Fibroblast of lung (primary cell): ENCODE results near the gene METTL23. TPM values are rescaled to one million over a fixed set of nuclear protein-coding genes. Genes with fewer than 3 reads are reported as not detected.

Source experiments
- DNase-seq, 2 donors: peaks; one replicate each; pipeline versions ENCODE4 v3.0.0 to v3.0.0-alpha.2; 2010; ENCODE audit warnings: low read depth in 2 of 2
- H2AFZ ChIP-seq: 2 replicates; pipeline ENCODE4 v1.5.1; 2012; ENCODE audit warnings: low read length, control low read depth, inconsistent platforms
- H3K27ac ChIP-seq: 2 replicates; pipeline ENCODE4 v1.5.1; 2011; ENCODE audit warnings: low read length, control low read depth; ENCODE audit not compliant: insufficient read depth
- H3K27me3 ChIP-seq: 2 replicates; pipeline ENCODE4 v1.5.1; 2011; ENCODE audit warnings: mild to moderate bottlenecking, low read length; ENCODE audit not compliant: control insufficient read depth, insufficient read depth
- H3K36me3 ChIP-seq: 2 replicates; pipeline ENCODE4 v1.5.1; 2011; ENCODE audit warnings: low read length; ENCODE audit not compliant: control insufficient read depth, insufficient read depth
- H3K4me1 ChIP-seq: 2 replicates; pipeline ENCODE4 v1.5.1; 2011; ENCODE audit warnings: low read length; ENCODE audit not compliant: control insufficient read depth, insufficient read depth; ENCODE audit errors: extremely low read depth
- H3K4me2 ChIP-seq: 2 replicates; pipeline ENCODE4 v1.5.1; 2011; ENCODE audit warnings: low read length, control low read depth; ENCODE audit not compliant: insufficient read depth; ENCODE audit errors: extremely low read depth
- H3K4me3 ChIP-seq, 4 experiments: fragments of 200-600 bp in 1 of 4; sonication (generic) in 1 of 4; replicated peaks in 1 of 4; 2 replicates each; pipeline ENCODE4 v1.5.1; 2011 to 2016; ENCODE audit warnings: low read length in 4 of 4, low read depth in 3 of 4, mild to moderate bottlenecking in 3 of 4, control low read depth in 2 of 4, inconsistent platforms in 1 of 4, mixed read lengths in 1 of 4; ENCODE audit not compliant: insufficient read depth in 1 of 4; ENCODE audit errors: control extremely low read depth in 1 of 4
- H3K79me2 ChIP-seq: 2 replicates; pipeline ENCODE4 v1.5.1; 2012; ENCODE audit warnings: mild to moderate bottlenecking, low read length, inconsistent platforms; ENCODE audit not compliant: control insufficient read depth, insufficient read depth
- H3K9ac ChIP-seq: 2 replicates; pipeline ENCODE4 v1.5.1; 2011; ENCODE audit warnings: mild to moderate bottlenecking, low read length, control low read depth; ENCODE audit not compliant: insufficient read depth
- H3K9me3 ChIP-seq: 2 replicates; pipeline ENCODE4 v1.5.1; 2012; ENCODE audit warnings: low read depth, low read length; ENCODE audit not compliant: control insufficient read depth, insufficient read depth
- H4K20me1 ChIP-seq: 2 replicates; pipeline ENCODE4 v1.5.1; 2011; ENCODE audit warnings: low read length; ENCODE audit not compliant: control insufficient read depth, insufficient read depth; ENCODE audit errors: extremely low read depth
- EZH2 ChIP-seq: IDR thresholded peaks from 2 replicates; pipeline ENCODE4 v1.5.1; 2012; ENCODE audit warnings: low read length, control low read depth, mild to moderate bottlenecking; ENCODE audit errors: missing control alignments
- polyA plus RNA-seq, 2 donors: library from polyadenylated mRNA; depleted of rRNA in 1 of 2; stranded (reverse) in 1 of 2; unstranded in 1 of 2; fragments of >200 nt; gene quantifications; 2 replicates each; pipeline ENCODE4 v1.2.1, GENCODE V29; 2011 to 2012; ENCODE audit warnings: missing spikeins in 1 of 2
- total RNA-seq: library from RNA; depleted of rRNA; stranded (reverse); fragments of >200 nt; gene quantifications from 2 replicates; pipeline ENCODE4 v1.2.1, GENCODE V29; 2014
- TF ChIP-seq, protein P1 (sequence below), 2 donors: IDR thresholded peaks in 1 of 2; conservative IDR thresholded peaks in 1 of 2; 1 replicate in 1 of 2; 2 replicates in 1 of 2; pipeline ENCODE4 v1.5.1; 2011 to 2012; ENCODE audit warnings: low read length in 2 of 2, control low read depth in 1 of 2, inconsistent platforms in 1 of 2, low read depth in 1 of 2, mild to moderate bottlenecking in 1 of 2

METTL23 gene
- total and polyA plus RNA-seq, 2 donors (not counting 1 experiment from before 2014, with no cell fraction given), result 26.4 to 35.1 TPM

DNA sequence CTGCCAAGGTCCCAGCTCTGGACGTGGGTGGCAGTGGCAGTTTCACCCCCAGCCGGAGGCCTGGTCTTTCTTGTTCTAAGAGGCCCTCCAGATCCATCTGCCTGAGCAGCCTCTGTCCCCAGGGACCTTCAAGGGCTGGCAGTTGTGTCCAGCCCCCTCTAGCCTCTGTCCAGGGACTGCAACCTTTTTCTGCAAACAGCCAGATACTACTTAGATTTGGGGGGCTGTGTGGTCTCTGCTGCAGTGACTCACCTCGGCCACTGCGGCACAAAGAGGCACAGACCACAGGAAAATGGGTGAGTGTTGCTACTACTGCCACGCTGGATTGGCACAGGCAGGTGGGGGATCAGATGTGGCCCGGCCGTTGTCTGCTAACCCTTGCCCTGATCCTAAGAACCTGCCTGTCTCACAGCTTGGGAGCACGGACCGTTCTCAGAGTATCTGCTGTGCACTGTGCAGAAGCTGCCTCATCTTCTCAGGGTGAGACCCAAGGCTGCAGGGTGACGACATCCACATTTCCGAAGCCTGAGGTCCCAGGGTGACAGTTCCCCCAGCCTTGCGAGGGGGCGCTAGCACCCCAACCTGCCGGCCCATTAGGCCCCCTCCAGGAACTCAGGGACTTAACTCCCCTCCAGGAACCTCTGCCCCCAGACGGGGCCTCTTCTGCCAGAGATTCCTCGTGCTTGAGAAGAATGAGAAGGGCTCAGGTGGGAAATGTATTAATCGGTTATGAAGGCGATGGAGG, 43.5 kb upstream of the METTL23 start:
- H3K9me3 ChIP-seq, result no peaks in the 10 kb centered on the region
- no peak overlapping the region for H3K27ac ChIP-seq
- H3K27me3 ChIP-seq, result no peaks in the 10 kb centered on the region
- DNase-seq, result no peak
- no peak overlapping the region for H3K9ac ChIP-seq
- peaks cover 2% of the 10 kb centered on the region for H3K79me2 ChIP-seq
- peaks cover 12% of the 10 kb centered on the region for H3K4me1 ChIP-seq
- no peak overlapping the region for H2AFZ ChIP-seq
- no peak overlapping the region for H3K4me2 ChIP-seq
- no peak overlapping the region for H3K4me3 ChIP-seq
- H4K20me1 ChIP-seq, result no peaks in the 10 kb centered on the region
- TF ChIP-seq, protein P1, sequence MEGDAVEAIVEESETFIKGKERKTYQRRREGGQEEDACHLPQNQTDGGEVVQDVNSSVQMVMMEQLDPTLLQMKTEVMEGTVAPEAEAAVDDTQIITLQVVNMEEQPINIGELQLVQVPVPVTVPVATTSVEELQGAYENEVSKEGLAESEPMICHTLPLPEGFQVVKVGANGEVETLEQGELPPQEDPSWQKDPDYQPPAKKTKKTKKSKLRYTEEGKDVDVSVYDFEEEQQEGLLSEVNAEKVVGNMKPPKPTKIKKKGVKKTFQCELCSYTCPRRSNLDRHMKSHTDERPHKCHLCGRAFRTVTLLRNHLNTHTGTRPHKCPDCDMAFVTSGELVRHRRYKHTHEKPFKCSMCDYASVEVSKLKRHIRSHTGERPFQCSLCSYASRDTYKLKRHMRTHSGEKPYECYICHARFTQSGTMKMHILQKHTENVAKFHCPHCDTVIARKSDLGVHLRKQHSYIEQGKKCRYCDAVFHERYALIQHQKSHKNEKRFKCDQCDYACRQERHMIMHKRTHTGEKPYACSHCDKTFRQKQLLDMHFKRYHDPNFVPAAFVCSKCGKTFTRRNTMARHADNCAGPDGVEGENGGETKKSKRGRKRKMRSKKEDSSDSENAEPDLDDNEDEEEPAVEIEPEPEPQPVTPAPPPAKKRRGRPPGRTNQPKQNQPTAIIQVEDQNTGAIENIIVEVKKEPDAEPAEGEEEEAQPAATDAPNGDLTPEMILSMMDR (conservative IDR thresholded peaks at IDR 0.05 in 1 of 2, IDR thresholded peaks at IDR 0.05 in 1 of 2; ENCODE audit: low read depth in 1 of 2, low read length in 2 of 2), result no peak
- no peak for TF ChIP-seq EZH2
- H3K36me3 ChIP-seq, result peaks cover 18% of the 10 kb centered on the region

DNA sequence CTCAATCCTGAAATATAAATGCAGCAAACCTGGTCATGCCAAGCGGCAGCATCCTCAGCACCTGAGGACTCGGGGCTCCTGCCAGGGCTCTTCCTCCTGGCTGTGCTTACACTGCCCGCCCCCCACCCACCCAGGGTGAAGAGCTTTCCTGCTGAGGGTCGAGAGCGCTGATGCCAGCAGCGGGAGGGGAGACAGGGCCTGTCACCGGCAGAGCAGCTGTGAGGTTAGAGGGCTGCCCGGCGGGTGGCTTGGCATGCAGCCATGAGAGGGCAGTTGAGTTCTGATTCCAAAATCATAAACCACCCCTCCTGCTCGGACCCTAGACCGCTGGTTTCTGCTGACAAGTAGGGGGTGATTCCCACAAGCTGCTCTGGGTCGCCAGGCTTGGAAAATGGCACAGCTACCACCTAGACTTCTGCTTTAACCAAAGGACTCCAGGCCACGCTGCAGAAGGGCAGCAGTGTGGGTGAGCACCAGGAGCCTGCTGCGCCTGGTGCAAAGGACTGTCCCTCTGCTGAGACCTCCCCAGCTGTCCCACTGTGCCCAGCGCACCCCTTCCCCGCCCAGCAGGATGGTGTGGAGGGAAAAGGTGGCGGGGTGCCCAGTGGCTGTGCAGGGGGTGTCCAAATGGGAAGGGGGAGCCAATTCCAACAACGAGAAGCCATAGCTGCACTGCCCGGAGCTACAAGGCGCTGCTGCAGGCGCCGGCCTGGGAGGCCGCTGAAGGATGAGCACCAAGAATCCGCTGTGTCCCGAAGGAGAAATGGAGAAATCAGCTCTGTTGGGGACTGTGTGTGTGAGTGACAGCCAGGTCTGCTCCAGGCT, 42.5 kb upstream of the METTL23 start:
- H3K4me3 ChIP-seq, result no peak overlapping the region
- no peak for DNase-seq
- no peaks in the 10 kb centered on the region for H3K9me3 ChIP-seq
- no peak overlapping the region for H3K4me2 ChIP-seq
- H3K27ac ChIP-seq, result no peak overlapping the region
- no peaks in the 10 kb centered on the region for H4K20me1 ChIP-seq
- no peaks in the 10 kb centered on the region for H3K27me3 ChIP-seq
- H3K9ac ChIP-seq, result no peak overlapping the region
- no peak overlapping the region for H2AFZ ChIP-seq
- H3K79me2 ChIP-seq, result peaks cover 2% of the 10 kb centered on the region
- H3K36me3 ChIP-seq, result peaks cover 18% of the 10 kb centered on the region
- peaks cover 17% of the 10 kb centered on the region for H3K4me1 ChIP-seq
- TF ChIP-seq EZH2, result no peak
- TF ChIP-seq, protein P1 (conservative IDR thresholded peaks at IDR 0.05 in 1 of 2, IDR thresholded peaks at IDR 0.05 in 1 of 2; ENCODE audit: low read depth in 1 of 2, low read length in 2 of 2), result no peak

DNA sequence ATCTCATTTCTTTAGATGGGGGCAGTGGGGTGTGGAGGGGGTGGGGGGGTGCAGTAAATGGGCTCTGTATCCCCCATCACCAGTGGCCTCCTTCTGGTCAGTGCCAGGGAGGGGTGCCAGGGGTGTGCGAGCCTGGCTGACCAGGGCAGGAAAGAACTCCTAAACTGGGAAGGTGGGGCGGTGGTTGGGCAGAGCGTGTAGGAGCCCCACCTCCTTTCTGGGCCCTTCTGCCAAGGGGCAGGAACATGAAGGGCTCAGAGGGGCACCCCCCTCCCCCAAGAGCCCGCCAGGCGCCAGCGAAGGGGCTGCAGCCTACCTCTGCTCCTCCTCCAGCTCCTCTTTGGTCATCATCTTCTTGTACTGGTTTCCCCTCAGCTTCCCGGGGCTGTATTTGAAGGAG, 41.9 kb upstream of the METTL23 start:
- H4K20me1 ChIP-seq, result no peaks in the 10 kb centered on the region
- no peak overlapping the region for H3K4me2 ChIP-seq
- no peaks in the 10 kb centered on the region for H3K9me3 ChIP-seq
- H3K4me1 ChIP-seq, result peaks cover 20% of the 10 kb centered on the region
- H3K27ac ChIP-seq, result no peak overlapping the region
- no peak overlapping the region for H2AFZ ChIP-seq
- H3K36me3 ChIP-seq, result peaks cover 18% of the 10 kb centered on the region
- DNase-seq, result no peak
- H3K79me2 ChIP-seq, result peaks cover 5% of the 10 kb centered on the region
- no peak overlapping the region for H3K9ac ChIP-seq
- TF ChIP-seq EZH2, result no peak
- TF ChIP-seq, protein P1 (conservative IDR thresholded peaks at IDR 0.05 in 1 of 2, IDR thresholded peaks at IDR 0.05 in 1 of 2; ENCODE audit: low read depth in 1 of 2, low read length in 2 of 2), result no peak
- no peaks in the 10 kb centered on the region for H3K27me3 ChIP-seq
- H3K4me3 ChIP-seq, result no peak overlapping the region
